GM19438 (cell line): ENCODE results near the gene VASH1.

ENCODE experiments used
- ATAC-seq: cut with Tn5 transposase; IDR thresholded peaks from one replicate; pipeline ENCODE4 v1.9.1; 2021; ENCODE audit warnings: low read depth; ENCODE audit not compliant: unreplicated experiment

Gene VASH1

DNA sequence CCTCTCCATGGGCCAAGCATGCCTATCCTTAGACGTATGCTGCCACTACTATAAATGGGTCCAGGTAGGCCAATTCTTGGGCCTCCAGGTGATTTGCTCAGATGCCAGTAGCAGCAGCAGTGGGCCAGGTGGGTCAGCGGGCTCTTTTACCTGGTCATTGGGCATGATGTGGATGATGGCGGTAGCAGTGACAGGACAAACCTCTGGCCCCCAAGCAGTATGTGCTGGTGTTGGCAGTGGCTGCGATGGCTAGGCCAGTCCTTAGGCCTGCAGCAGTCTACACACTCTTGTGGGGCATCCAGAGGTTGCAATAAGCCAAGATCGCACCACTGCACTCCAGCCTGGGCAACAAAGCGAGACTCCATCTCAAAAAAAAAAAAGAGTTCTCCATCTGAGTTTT is 19.1 kb upstream of the VASH1 start:
- no peak for ATAC-seq

DNA sequence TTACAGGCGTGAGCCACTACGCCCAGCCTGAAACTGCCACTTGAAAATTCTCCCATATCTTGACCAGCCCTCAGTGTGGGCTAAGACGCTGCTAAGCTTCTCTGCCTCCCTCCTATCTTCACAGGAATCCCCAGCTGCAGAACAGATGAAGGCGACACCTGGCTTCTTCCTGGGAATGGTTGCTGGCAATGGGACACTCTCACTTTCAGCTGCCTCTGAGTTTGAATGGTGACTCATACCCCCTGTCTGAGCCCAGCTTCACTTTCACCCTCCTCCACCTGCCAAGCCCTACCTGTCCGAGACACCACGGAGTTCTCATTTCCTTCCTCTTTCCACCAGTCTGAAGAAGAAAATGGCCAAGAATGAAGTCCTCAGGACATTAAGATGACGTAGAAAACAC is 18.3 kb upstream of the VASH1 start:
- ATAC-seq, result no peak

DNA sequence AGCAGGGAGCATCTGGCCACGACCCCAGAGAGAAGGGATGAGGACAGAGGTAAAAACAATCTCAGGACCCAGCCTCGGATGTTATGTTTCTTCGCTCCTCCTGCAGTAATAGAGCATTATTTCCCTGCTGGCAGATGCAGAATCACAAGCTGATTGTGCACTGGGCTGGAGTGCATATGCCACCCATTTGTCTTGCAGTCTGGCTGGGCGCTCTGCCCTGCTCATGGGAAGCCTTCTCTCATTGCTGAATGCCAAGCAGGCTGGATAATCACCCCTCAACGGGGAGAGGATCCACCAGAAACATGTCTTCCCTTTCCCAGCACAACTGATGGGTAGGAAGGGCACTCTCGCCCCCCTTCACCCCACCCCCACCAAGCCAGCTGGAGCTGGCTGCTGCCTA is 8.5 kb upstream of the VASH1 start:
- ATAC-seq, result no peak

DNA sequence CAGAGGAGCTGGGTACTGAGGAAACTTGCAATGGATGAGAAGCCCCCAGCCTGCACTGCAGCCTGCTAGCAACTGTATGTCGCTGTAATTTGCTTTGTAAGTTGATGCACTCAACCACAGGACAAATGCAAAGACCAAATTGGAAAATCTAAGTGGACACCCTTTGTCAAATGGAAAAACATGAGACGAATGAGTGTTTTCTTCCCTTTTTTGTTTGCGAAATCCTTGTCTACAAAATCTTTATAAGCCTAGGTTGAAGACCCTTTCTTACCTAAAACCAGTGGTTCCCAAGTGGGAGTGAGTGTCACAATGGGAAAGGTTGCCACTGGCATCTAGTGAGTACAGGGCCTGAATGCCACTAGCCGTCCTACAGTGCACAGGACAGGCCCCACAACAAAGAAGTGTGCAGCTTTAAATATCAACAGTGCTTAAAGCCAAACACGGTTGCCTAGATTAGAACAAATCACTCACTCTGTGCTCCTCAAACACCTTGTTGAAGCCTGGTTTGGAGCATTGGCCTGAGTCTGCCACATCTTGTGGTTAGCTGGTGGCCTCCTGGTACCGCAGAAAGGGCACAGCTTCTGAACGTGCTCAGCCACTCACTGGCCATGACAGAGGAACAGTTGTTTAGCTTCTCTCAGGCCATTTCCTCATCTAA is 7.6 kb upstream of the VASH1 start:
- ATAC-seq, result no peak

DNA sequence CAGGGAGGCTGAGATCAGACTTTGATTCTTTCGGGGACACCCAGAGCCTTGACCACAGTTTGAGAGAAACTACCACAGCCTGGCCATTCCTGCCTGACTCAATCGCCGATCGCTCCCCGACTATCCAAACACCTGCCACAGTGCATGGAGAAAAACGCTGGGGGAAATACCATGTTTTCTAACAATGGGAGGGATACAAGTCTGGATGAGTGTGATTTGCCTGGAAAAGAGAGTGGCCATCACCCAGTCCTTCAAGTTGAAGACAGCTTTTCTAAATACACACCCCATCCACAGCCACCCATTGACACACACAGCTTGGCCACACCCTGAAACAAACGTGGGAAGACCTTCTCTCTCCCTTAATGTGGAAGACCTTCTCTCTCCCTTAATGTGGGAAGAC is 6.7 kb upstream of the VASH1 start:
- no peak for ATAC-seq

DNA sequence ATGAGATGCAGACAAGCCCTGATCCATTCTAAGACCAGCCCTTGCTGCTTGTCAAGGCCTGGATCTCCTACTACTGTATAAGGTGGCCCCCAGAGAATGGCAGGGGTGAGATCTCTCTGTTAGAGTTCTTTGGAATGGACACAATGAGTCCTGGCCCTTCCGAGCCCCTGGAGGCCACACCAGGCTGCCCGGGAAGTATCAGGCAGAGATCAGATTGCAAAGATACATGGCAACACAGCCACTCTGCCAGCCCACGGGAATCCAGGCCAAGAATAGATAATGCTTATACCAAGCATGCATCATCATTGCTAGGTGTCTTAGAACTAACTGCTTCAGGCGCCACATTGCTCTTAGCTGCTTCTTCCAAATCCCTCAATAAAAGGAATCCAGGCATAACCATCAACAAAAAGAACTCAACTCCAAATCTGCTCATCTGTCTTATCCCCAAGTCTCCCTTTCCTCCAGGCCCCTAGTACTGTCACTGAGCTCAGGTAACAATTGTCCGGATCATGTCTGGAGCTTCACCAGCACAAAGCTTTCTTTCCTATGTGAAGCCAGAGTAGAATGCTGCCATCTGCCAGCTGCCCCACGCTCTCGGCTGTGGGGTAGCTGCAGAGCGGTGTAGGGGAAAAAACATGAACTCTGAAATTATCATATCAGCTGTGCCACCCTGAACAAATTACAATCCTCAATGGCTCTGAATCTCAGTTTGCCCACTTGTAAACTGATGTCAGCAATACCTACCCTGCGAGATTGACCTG is 5.5 kb upstream of the VASH1 start:
- no peak for ATAC-seq

DNA sequence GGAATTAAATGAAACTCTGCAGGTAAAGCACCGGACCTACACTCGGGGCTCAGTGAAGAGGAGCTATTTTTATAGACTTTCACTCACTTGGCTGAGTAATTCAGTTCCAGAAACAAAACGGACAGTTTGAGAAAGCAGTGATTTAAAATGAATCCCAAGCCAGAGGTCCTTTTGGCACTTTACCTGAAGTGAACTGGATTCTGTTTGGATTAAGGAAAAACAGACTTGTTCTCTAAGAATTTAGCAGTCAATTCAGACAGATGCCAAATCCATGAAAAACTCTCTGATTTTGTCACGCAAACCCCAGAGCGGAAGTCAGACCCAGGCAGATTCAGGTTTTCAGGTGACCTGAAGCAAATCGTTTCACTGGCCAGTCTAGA is 4.9 kb upstream of the VASH1 start:
- ATAC-seq, result no peak

DNA sequence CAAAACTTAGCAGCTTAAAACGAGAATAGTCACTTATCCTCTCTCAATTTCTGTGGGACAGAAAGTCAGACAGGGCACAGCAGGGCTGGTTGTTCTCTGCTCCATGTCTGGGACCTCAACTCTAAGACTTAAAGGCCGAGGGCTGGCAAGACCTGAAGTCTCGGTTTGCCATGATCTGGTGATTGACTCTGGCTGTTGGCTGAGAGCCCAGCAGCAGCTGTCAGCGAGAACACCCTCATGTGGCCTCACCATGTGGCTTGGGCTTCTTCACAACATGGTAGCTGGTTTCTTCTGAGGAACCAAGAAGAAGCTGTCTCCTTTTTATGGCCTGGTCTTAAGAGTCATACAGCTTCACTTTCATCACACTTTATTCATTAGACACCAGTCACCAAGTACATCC is 1.7 kb upstream of the VASH1 start:
- no peak for ATAC-seq

DNA sequence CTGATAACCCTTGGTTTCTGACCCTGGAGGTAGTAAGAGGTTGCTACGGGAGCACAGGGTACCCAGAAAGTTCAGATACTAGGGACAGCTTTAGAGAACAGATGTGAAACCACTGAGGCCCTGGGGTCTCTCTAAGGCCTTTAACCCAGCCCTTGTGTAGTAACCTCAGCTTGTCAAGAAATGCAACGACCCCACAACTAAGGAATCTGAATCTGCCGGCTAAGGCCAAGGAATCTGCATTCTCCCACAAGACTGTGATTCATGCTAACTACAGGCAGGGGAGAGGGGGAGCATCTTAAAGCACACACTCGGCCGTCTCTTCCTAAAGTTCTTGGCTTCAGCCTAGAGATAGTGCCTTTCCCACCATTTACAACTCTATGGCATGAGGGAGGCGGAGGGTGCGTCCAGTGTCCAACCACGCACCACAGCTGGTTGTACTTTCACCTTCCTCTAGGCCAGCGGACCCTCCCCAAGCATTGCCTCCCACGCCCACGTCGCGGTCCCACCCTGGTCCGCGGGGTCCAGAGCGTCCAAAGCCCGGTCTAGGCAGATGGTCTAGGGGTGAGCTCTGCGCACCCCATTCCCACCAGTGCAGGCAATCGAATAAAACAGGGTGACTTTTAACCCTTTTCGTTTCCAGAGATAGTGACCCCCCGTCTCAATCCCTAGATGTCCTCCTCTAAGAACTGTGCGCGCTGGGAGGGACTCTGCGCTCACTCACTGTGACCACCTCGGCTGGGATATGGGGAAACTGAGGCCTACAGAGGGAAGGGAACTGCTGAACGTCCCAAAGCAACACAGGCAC is 735 bp upstream of the VASH1 start:
- ATAC-seq, result no peak

DNA sequence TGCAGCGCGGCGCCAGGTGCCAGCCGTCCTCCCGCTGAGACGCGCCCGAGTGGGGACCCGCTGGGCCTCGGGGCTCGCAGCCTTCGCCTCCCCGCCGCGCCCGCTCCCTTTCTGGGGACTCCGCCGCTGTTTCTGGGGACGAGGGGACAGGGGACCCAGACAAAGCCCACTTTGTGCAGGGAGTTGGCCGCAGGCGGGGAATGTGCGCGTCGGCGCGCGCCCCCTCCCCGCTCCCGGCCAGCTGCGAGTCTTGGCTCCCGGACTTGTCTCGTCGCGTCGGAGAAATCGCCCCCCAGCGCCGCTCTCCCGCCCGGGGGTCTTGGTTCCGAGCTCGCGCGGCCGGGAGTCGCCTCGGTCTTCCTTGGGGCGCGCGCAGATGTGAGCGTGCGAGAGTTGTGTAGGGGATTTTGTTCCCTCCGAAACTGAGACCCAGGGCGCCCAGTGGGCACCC is 717 bp downstream of the VASH1 start:
- no peak for ATAC-seq

DNA sequence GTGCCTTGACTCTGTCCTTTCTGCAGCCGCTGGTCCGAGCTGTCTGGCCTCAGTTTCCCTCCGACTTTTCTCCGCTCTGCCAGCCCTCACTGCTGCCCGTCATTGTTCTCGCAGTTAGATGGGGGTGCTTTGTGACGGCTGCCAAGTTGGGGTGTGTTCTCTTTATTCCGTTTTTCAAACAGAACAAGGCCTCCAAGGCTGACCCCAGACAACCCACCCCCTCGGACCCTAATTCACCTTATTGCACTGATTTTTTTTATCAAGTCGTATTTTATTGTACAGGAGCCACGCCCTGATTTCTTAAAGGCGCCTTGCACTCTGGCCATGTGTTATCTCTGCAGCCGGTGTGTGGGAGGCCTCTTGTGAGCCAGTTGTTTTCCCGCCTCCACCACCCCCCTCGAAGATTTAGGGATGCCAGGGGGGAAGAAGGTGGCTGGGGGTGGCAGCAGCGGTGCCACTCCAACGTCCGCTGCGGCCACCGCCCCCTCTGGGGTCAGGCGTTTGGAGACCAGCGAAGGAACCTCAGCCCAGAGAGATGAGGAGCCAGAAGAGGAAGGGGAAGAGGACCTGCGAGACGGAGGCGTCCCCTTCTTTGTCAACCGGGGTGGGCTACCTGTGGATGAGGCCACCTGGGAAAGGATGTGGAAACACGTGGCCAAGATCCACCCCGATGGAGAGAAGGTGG is 1.3 kb downstream of the VASH1 start:
- ATAC-seq, result no peak

DNA sequence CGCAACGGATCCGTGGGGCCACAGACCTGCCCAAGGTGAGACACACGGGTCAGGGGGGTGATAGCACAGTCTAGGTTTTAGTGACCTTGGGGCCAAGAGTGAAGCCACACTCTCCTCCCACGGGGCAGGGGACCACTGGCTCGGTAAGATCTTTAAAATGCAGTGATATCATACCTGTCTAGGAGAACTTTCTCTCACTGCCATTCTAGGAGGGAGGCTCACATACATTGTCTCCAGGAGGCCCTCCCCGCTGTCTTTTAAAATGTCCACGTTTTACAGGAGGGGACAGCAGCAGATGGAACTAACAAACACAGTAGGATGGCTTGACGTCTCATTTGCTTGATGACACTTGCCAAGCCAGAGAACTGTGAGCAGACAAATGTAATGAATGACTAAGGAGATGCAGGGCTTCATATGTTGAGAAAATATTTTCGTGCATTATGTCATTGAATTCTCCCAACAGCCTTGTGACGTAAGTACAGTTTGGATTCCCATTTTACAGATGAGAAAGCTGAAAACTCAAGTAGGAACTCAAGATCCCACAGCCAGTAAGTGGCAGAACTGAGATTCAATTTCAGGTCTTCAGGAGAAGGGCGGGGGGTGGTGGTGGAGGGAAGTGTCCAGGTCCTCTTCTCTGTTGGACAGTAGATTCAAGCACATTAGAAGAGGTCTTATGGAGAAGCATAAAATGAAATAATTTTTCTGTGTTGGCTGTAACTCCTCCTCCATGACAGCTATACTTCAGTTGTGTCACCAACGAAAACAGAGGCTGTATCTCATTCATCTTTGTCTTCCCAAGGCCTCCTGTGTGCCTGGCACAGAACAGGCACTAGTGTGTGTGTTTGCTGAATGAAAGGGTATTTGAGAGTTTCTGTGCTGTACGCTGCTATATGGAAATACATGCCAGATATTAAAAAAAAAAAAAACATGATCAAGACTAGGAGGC is 2.1 kb downstream of the VASH1 start:
- ATAC-seq, result no peak

DNA sequence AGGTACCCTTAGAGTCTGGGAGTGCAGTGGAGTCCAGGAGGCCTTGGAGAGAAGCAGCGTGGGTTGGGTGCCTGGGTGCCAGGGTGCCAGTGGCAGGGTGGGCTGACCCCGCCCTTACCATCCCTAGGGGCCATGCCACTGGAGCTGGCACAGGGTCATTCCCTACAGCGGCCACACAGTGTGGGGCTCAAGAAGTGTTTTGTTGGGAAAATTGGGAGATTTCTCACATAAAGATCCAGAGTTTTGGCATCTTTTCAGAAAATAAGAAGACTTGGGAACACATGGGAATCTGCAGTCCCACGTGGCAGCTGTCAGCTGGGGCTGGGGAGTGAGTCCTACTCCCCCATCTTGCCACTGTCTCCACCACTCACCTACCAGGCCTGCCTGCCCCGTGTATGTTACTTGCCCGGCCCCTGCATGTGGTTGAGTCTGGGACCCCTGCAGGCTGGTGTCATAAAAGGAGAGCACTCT is 4.2 kb downstream of the VASH1 start:
- no peak for ATAC-seq

DNA sequence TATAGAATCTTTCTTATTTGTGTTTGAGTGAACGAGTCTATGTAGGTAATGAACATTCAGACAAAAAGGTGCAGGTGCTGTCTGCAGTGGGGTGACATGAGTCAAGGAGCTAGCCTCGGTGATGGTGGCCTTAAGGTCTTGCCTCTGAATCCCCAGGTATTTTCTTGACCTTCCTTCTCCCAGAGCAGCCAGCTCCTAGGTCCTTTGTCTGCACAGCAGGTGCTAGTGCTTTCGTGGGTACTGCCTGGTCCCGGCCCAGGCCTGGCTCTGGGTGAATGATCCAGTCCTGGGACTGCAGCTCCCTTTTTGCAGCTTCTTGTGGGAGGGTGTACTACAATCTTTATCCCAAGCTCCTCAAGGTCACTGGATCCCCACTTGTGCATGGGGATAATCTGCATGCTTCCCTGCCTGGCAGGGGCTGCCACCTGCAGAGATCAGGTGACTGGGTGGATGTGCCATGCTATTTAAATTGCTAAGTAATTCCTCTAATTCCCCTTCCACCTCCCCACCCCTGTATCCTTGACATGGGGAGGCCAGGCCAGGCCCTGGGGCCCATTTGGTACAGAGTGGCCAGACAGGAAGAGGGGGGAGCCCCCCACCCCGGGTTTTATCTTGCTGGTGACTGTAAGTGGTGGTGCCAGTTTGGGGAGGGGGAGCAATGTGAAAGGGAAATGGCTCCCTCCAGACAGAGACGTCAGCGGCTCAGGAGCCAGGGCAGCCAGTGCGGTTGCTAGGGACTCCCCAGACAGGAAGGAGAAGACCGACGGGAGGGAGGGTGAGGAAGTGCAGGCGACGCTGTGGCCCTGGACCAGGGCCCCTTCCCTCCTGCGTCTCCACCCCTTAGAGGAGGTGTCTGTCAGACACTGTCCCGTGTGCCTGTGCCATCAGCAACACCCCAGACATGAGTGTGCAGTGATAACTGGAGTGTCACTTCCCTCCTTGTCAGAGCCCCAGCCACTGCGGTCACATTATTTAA is 6.7 kb downstream of the VASH1 start:
- peak; percentile 84 for ATAC-seq

DNA sequence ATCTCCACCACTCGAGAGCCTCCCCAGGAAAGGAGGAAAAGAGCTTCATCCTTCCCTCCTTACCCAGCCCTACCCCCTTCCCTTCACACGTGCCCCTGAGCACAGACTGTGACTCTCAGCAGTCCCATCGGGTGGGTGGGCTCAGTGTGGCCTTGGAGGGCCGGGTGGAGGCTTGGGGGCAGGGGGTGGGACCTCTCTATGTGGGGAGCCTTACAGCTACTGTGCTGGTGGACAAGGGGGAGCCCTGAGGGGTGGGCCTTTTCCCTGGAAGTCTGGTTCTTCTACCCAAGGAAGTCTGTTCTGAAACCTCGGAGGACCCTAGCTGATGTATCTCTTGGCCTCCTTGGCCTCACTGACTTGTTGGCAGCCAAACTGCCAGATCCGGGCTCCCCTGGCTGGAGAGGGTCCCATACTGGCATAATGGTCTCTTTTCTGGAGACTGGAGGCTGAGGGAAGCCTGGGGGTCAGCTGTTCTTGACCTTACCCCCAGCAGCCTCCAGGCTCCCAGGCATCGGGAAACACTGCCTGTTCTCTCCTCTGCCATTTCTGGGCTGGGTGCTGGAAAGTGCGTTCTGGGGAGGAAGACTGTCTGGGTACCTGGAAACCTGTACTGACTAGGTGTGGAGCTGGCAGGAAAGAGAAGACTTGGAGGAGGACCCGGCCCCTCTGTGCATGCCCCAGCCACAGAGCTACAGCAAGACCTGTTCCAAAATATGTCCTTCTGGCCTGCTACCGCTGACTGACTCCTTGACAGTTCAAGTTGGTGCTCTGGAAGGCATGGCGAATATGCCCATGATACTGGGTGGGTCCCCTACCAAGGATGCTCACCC is 7.6 kb downstream of the VASH1 start:
- no peak for ATAC-seq

DNA sequence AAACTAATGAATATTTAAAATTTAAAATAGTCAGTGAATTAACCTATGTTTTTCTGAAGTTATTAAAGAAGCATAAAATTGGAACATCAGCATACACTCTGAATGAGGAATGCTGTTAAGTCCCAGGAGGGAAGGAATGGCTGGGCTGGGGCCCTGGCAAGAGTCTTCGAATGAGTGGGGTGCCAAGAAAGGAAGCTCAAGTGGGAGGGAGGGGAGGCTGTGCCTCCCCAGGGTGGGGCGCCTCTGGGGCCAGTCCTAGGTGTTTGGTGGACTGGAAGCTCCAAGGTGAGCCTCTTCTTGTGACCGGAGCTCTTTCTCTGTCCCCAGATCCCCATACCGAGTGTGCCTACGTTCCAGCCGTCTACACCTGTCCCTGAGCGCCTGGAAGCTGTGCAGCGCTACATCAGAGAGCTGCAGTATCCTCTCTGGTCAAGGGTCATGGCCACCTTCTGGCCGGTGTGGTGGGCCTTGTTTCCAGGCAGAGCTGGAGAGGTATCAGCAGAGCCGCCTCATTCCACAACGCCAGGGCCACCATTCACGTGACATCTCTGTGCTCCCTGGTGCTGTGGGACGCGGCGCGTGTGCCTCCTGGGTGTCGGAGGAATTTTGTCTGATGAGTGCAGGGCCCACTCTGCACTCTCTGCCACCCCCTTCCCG is 8.5 kb downstream of the VASH1 start:
- no peak for ATAC-seq
